GM11168 (cell line): ENCODE measurements around the gene SIL1.
"Not testable (repeated sequence)": the region's sequence is repeated elsewhere in the genome, so short reads cannot be mapped to it uniquely, and the experiment has no call there.

Source experiments
- in situ Hi-C: fragments of 300-500 bp; cut with MboI; formaldehyde crosslinking; loops from one replicate; pipeline ENCODE4 v1.12.0; 2022; ENCODE audit warnings: low sequenced_read_pairs; ENCODE audit not compliant: unreplicated experiment

Gene SIL1

DNA sequence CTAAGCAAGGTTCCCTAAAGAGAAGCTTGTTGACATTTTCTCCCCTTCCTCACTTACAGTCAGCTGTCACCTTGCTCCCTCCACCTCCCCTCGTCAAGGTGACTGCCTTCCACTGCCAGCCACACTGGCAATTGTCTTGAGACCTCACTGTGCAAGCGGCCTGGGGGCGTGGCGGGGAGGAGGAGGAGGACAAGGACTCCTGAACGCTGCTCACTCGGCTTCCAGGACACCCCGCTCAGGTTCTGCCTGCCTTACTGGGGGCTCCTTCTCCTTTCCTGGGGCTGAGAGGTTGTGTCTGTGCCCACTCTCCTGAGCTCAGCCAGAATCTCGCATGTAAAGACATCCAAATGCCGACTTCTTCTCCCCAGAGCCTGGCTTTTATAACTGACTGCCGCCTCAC lies 262.7 kb downstream of the SIL1 start:
- in situ Hi-C loops: no loop called here

- in situ Hi-C loops: no loop called here
Measured at GRCh38 chr5:138934971-138935370, 263.2 kb downstream of the SIL1 start.

GRCh38 chr5:138933522-138934290 lies 264.5 kb downstream of the SIL1 start:
- in situ Hi-C loops: no loop called here

DNA sequence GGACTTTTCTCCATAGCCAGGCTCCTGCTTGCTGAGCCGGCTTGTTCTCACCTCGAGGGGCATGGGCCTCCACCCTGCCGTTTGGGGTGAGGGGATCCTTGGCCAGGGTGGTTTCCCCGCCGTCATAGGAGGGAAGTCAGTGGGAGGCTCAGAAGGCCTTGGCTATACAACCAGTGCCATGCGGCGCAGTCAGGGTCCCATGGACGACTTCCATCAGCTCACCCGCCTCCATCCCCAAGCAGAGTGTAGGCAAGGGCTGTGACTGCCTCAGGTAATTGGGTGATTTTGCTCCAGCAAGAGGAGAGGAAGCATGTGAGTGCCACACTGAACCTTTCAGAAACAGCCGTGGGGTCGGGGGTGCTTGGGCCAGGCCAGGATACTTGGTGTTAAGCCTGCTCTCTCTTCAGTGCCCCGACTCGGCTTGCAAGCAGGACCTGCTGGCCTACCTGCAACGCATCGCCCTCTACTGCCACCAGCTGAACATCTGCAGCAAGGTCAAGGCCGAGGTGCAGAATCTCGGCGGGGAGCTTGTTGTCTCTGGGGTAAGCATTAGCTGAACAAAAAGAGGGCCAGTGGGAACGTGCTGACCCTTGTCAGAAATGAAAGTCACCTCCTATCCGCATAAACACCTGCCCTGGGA lies 265.9 kb downstream of the SIL1 start:
- in situ Hi-C loops: no loop called here

DNA sequence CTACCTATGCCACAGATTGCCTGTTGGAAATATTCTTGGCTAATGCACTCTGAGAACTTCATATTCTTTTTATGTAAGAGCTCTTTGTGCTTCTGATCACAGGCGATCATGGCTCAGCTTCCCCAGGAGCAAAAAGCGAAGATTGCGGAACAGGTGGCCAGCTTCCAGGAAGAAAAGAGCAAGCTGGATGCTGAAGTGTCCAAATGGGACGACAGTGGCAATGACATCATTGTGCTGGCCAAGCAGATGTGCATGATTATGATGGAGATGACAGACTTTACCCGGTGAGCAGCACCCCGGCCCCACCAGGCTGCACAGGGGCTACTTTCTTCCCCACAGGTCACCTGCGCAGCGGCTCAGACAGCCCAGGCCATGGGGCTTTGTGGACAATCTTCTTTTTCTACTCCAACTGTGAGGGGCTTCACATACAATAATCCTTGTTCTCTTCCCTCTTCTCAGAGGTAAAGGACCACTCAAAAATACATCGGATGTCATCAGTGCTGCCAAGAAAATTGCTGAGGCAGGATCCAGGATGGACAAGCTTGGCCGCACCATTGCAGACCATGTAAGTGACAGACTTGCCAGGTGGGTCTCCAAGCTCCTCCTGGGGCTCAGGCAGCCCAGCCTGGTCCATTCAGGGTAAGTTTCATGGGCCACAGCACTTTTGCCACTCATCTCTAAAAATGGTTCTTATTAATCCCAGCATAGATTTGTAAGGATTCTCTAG lies 267.6 kb downstream of the SIL1 start:
- in situ Hi-C loops: no loop called here

DNA sequence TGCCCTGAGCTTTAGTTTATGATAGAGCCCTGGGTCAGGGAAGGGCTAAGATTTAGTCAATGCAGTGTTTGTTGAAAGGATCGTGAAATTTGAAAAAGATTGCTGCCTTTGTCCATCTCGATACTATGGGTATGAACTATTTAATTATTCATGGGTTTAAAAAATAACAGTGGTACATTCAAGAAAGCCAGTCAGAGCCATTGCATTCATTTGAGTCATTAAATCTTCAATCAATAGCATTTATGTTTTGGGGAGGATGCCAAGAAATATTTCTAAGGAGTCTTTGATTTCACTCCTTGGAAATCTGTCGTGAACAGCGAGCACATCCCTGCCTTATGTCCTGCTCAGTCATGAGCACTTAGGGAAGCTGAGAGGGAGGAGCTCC lies 268.6 kb downstream of the SIL1 start:
- in situ Hi-C loops: no loop called here

- in situ Hi-C loops: no loop called here
Measured at GRCh38 chr5:138927979-138928378, 270.2 kb downstream of the SIL1 start.

DNA sequence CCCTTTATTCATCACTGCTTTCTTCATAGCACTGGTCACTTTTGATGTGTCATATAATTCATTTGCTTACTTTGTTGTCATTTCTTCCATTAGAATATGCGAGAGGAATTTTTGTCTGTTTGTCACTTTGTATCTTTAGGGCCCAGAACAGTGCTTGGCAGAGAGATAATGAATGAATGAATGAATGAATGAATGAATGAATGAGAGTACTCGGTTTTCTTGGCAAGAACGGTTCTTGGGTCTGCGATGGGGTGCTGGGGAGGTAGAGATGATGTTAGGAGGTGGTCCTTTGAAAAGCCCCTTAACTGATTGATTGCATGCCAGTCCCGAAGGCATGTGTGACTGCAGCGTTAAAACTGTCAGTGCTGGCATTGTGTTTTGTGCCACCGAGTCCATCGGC lies 270.6 kb downstream of the SIL1 start:
- in situ Hi-C loops: no loop called here

DNA sequence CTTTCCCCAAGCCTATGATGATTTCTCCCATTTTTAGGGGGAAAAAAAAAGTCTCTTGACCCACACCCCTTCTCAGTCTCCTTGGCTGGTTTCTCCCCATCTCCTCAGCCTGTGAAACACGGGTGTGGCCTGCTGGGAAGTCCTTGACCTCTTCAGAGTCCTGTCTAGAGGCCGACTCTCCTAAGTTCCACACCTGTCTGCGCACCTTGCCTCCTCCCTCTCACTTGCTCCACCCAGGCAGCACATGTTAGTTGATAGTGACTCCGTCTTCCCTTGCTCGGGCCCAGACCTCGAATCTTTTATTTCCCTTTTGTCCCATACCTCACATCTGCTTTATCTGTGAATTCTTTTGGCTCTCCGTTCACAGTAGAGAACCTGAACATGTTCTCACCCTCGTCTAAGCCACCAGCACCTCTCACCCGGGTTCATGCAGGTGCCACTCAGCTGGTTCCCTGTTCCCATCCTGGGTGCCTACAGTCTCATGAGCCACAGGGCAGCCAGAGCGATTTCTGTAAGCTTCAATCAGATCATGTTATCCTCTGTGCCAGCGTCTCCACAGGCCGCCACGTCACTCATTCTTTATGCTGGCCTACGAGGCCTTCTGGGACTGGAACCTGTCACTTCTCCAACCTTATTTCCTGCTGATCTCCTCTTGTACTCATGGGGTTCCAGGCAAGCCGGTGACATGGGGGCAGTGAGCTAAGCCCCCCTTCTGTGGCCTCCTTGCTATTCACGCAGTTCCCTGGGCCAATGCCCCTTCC lies 271.3 kb downstream of the SIL1 start:
- in situ Hi-C loops: no loop called here

DNA sequence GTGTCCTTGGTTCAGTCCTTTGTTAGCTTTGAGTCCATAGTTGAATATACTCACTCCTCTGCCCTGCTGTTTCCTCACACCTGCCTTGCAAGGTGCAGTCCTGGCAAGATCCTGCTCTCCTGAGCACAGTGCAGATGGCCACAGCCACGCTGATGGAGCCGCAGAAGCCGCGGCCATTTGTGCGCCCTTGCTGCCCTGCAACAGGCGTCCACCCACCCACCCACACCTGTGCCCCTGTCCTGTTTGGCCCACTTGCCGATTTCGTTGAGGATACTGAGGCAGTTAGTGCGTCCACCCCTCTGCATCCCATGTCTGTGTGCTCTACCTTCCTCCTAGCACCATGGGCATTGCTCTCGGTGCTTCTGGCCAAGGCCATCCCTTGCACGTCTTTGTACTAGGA lies 271.9 kb downstream of the SIL1 start:
- in situ Hi-C loops: no loop called here

GRCh38 chr5:138925090-138925635 lies 273.0 kb downstream of the SIL1 start:
- in situ Hi-C loops: no loop called here

- in situ Hi-C loops: no loop called here
Measured at GRCh38 chr5:138922494-138922893, 275.7 kb downstream of the SIL1 start.

DNA sequence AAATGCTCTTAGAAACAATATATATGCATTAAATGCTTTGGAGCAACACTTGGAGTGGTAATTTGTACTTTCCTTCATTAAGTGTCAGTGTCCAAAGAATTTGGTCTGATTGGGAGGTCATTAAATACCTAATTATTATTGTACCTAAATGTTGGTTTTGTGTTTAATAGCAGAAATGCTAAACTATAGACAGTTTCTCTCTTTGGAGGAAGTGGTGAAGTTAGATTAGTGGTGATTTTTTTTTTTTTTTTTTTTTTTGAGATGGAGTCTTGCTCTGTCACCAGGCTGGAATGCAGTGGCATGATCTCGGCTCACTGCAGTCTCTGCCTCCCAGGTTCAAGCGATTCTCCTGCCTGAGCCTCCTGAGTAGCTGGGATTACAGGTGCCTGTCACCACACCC lies 276.8 kb downstream of the SIL1 start:
- in situ Hi-C loops: not testable (repeated sequence)

GRCh38 chr5:138920181-138920580 lies 278.0 kb downstream of the SIL1 start:
- in situ Hi-C loops: no loop called here

GRCh38 chr5:138918686-138919085 lies 279.5 kb downstream of the SIL1 start:
- in situ Hi-C loops: no loop called here

DNA sequence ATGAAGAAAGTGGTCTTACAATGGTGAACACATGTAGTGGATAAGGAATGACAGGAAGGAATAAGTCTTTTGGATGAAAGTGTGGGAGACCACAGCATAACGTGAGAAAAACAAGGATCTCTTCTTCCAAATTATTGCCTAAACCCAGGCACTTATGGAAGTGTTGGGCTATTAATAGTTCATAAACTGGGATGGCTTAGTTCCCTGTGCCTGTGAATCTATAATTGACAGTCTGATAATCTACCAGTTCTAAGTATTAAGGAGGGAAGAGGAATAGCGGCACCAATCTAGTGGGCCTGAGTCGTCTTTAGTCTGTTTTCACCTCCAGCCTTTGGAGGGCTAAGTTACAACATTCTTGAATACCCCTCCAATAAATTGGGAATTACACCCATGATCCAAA lies 283.8 kb downstream of the SIL1 start:
- in situ Hi-C loops: no loop called here

DNA sequence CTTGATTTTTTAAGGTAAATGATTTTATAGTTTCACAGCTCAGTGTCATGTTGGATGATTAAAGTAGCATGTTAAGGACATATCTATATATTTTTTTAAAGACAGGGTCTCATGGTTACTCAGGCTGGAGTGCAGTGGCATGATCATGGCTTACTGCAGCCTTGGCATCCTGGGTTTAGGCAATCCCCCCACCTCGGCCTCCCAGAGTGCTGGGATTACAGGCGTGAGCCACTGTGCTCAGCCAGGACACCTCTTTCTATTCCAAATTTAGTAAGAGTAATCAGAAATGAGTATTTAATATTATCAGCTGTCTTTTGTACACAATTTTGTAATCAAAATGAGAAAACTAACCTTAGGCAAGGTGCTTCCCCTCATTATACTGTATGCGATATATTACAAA lies 284.4 kb downstream of the SIL1 start:
- in situ Hi-C loops: no loop called here

GRCh38 chr5:138912093-138912492 lies 286.1 kb downstream of the SIL1 start:
- in situ Hi-C loops: no loop called here

DNA sequence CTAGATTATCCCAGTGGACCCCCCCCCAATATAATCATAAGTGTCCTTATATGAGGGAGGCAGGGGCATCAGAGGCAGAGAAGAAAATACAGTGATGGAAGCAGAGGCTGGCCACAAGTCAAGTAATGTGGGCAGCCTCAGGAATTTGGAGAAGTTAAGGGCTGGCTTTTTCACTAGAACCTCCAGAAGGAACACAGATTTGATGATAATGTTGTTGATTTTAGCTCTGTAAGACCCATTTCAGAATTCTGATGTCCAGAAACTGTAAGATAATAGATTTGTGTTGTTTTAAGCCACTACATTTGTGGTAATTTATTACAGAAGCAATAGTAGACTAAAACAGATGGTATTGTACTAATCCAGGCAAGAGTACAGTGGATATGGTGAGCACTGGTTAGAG lies 286.7 kb downstream of the SIL1 start:
- in situ Hi-C loops: no loop called here

GRCh38 chr5:138910546-138911185 lies 287.5 kb downstream of the SIL1 start:
- in situ Hi-C loops: no loop called here
